ENCODE data around the gene REG1B. TPM values are rescaled to one million over a fixed set of nuclear protein-coding genes. Genes with fewer than 3 reads are reported as not detected.

REG1B gene
- polyA plus RNA-seq, 3 donors = not detected

DNA sequence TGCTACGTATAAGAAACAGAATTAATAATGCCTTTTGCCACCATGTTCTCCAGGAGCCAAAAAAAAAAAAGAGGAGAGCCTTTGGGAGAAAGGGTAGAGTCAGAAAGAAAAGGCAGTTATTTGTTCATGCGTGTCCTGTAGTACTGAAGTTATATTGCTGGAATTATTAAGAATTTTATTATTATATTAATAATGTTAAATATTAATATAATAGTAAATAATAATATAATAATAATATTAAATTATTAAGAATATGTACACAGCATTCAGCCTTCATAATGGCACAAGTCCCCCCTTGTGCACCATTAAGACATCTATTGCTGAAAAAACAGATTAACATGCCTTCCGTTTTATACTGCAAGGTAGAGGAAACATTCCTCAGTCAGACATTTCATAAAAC lies 40.6 kb upstream of the REG1B start:
- Mint-ChIP-seq H3K36me3 (no peaks in the 10 kb centered on the region), H3K27me3 (ENCODE audit: low read depth in 3 of 3) (peaks cover 0 to 5% (median 2%) of the 10 kb centered on the region in 3 donors), H3K4me1 (no peaks in the 10 kb centered on the region), H3K27ac (no peak overlapping the region), H3K9me3 (peaks cover 0 to 6% (median 0%) of the 10 kb centered on the region in 7 donors), H3K4me3 (no peak overlapping the region)
- Histone ChIP-seq H3K4me3 (replicated peaks in 1 of 3; ENCODE audit: low read depth in 2 of 3, low read length in 3 of 3) (no peak overlapping the region), H3K4me1 (ENCODE audit: control insufficient read depth in 1 of 2, insufficient read depth in 2 of 2, low read length in 2 of 2) (no peaks in the 10 kb centered on the region), H3K36me3 (replicated peaks in 1 of 2; ENCODE audit: control insufficient read depth in 1 of 2, insufficient read depth in 2 of 2, low read length in 2 of 2) (no peaks in the 10 kb centered on the region), H3K4me2 (replicated peaks; ENCODE audit: extremely low read depth, low read length, poor library complexity, severe bottlenecking) (no peak overlapping the region), H3K27me3 (ENCODE audit: control insufficient read depth in 2 of 2, insufficient read depth in 2 of 2, low read length in 2 of 2) (no peaks in the 10 kb centered on the region), H3K79me2 (ENCODE audit: insufficient read depth, low read length) (no peaks in the 10 kb centered on the region), H3K27ac (ENCODE audit: low read depth in 1 of 2, low read length in 2 of 2) (no peak overlapping the region), H2AFZ (ENCODE audit: insufficient read depth, low read depth, low read length, poor library complexity, severe bottlenecking) (no peak overlapping the region), H3K9me3 (replicated peaks in 1 of 2; ENCODE audit: control insufficient read depth in 1 of 2, insufficient read depth in 1 of 2, low read length in 2 of 2) (no peaks in the 10 kb centered on the region), H3K9ac (ENCODE audit: insufficient read depth, low read length, poor library complexity, severe bottlenecking) (no peak overlapping the region), H4K20me1 (ENCODE audit: insufficient read depth, low read length) (no peaks in the 10 kb centered on the region)
- TF ChIP-seq CTCF (IDR thresholded peaks at IDR 0.05) = no peak
- DNase-seq = no peak
- no CpG with 5 or more reads among the region's 3 CpGs for WGBS (ENCODE audit: insufficient coverage)
- intact Hi-C loops (cut with micrococcal nuclease) = no loop called here

DNA sequence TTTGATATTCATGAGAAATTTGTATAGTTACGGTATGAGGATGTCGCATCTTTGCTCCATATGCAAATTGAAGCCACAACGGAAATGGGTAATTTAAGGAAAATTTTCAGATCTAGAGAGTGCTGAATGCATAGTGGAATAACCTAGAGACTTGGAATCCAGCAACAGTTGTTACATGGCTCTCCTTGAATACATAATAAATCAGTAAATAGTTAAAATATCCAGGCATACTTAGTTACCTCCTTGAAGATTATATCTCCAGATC lies 37.9 kb upstream of the REG1B start:
- intact Hi-C loops (cut with micrococcal nuclease) = no loop called here
- no peak overlapping the region for H2AFZ ChIP-seq (ENCODE audit: insufficient read depth, low read depth, low read length, poor library complexity, severe bottlenecking)
- no peak overlapping the region for H3K4me3 ChIP-seq (replicated peaks in 1 of 3; ENCODE audit: low read depth in 2 of 3, low read length in 3 of 3)
- 100% methylated on average over 1 of the region's 3 CpGs for WGBS (ENCODE audit: insufficient coverage)
- no peaks in the 10 kb centered on the region for H3K36me3 Mint-ChIP-seq
- no peaks in the 10 kb centered on the region for H3K79me2 ChIP-seq (ENCODE audit: insufficient read depth, low read length)
- H3K4me3 Mint-ChIP-seq = no peak overlapping the region
- no peaks in the 10 kb centered on the region for H3K4me1 Mint-ChIP-seq
- H3K9ac ChIP-seq (ENCODE audit: insufficient read depth, low read length, poor library complexity, severe bottlenecking) = no peak overlapping the region
- no peak overlapping the region for H3K4me2 ChIP-seq (replicated peaks; ENCODE audit: extremely low read depth, low read length, poor library complexity, severe bottlenecking)
- no peak for DNase-seq
- no peaks in the 10 kb centered on the region for H3K9me3 ChIP-seq (replicated peaks in 1 of 2; ENCODE audit: control insufficient read depth in 1 of 2, insufficient read depth in 1 of 2, low read length in 2 of 2)
- H3K27ac Mint-ChIP-seq = no peak overlapping the region
- no peaks in the 10 kb centered on the region for H3K4me1 ChIP-seq (ENCODE audit: control insufficient read depth in 1 of 2, insufficient read depth in 2 of 2, low read length in 2 of 2)
- no peaks in the 10 kb centered on the region for H3K36me3 ChIP-seq (replicated peaks in 1 of 2; ENCODE audit: control insufficient read depth in 1 of 2, insufficient read depth in 2 of 2, low read length in 2 of 2)
- H3K27me3 Mint-ChIP-seq (ENCODE audit: low read depth in 3 of 3) = peaks cover 0 to 3% (median 2%) of the 10 kb centered on the region in 3 donors
- no peak for TF ChIP-seq CTCF (IDR thresholded peaks at IDR 0.05)
- peaks cover 0 to 5% (median 0%) of the 10 kb centered on the region in 7 donors for H3K9me3 Mint-ChIP-seq
- H4K20me1 ChIP-seq (ENCODE audit: insufficient read depth, low read length) = no peaks in the 10 kb centered on the region
- no peaks in the 10 kb centered on the region for H3K27me3 ChIP-seq (ENCODE audit: control insufficient read depth in 2 of 2, insufficient read depth in 2 of 2, low read length in 2 of 2)
- no peak overlapping the region for H3K27ac ChIP-seq (ENCODE audit: low read depth in 1 of 2, low read length in 2 of 2)

Data from CD14-positive monocyte (primary cell).